Fibroblast of lung (primary cell): Measurements from ENCODE around the gene SALL3.

ENCODE experiments used
- CTCF ChIP-seq, 2 donors: IDR thresholded peaks in 1 of 2; conservative IDR thresholded peaks in 1 of 2; 1 replicate in 1 of 2; 2 replicates in 1 of 2; pipeline ENCODE4 v1.5.1; 2011 to 2012; ENCODE audit warnings: low read length in 2 of 2, control low read depth in 1 of 2, inconsistent platforms in 1 of 2, low read depth in 1 of 2, mild to moderate bottlenecking in 1 of 2
- EZH2 ChIP-seq: IDR thresholded peaks from 2 replicates; pipeline ENCODE4 v1.5.1; 2012; ENCODE audit warnings: low read length, control low read depth, mild to moderate bottlenecking; ENCODE audit errors: missing control alignments

GRCh38 chr18:78980279-78980771, 707 bp downstream of the SALL3 start:
- TF ChIP-seq CTCF (conservative IDR thresholded peaks at IDR 0.05 in 1 of 2, IDR thresholded peaks at IDR 0.05 in 1 of 2; ENCODE audit: low read depth in 1 of 2, low read length in 2 of 2): no peak
- no peak for TF ChIP-seq EZH2
